DND-41 (cell line): ENCODE data around the gene SAMD10.

Source experiments
- ATAC-seq: fragments of 200-7000 bp; cut with Tn5 transposase; 3 replicates; pipeline ENCODE4 v1.9.1; 2021; ENCODE audit warnings: low read depth; ENCODE audit not compliant: insufficient read depth
- DNase-seq: peaks from one replicate; pipeline ENCODE4 v3.0.0-alpha.2; 2020
- H2AFZ ChIP-seq: 2 replicates; pipeline ENCODE4 v1.6.0; 2012; ENCODE audit warnings: low read depth, low read length
- H3K27ac ChIP-seq: 2 replicates; pipeline ENCODE4 v1.5.1; 2012; ENCODE audit warnings: low read length, inconsistent platforms
- H3K27me3 ChIP-seq: fragments of 200-600 bp; sonication (generic); 2 replicates; pipeline ENCODE4 v1.6.0; 2012; ENCODE audit warnings: low read length, mild to moderate bottlenecking, inconsistent platforms; ENCODE audit not compliant: insufficient read depth, poor library complexity
- H3K36me3 ChIP-seq: 2 replicates; pipeline ENCODE4 v1.5.1; 2012; ENCODE audit warnings: low read length, inconsistent platforms; ENCODE audit not compliant: insufficient read depth
- H3K4me1 ChIP-seq: 2 replicates; pipeline ENCODE4 v1.5.1; 2012; ENCODE audit warnings: mild to moderate bottlenecking, low read length; ENCODE audit not compliant: insufficient read depth
- H3K4me2 ChIP-seq: 2 replicates; pipeline ENCODE4 v1.6.0; 2012; ENCODE audit warnings: mild to moderate bottlenecking, moderate library complexity, low read length, inconsistent platforms; ENCODE audit not compliant: insufficient read depth
- H3K4me3 ChIP-seq, 2 experiments: fragments of 200-600 bp in 1 of 2; shearing (Covaris generic) in 1 of 2; 2 replicates each; pipeline ENCODE4 v1.5.1; 2012 to 2016; ENCODE audit warnings: inconsistent platforms in 2 of 2, low read length in 2 of 2, mild to moderate bottlenecking in 2 of 2, low read depth in 1 of 2, moderate library complexity in 1 of 2
- H3K79me2 ChIP-seq: 2 replicates; pipeline ENCODE4 v1.6.0; 2012; ENCODE audit warnings: low read length, inconsistent platforms; ENCODE audit not compliant: insufficient read depth
- H3K9ac ChIP-seq: 2 replicates; pipeline ENCODE4 v1.6.0; 2012; ENCODE audit warnings: low read depth, mild to moderate bottlenecking, inconsistent platforms, low read length, moderate library complexity
- H3K9me3 ChIP-seq: 2 replicates; pipeline ENCODE4 v1.5.1; 2012; ENCODE audit warnings: low read length, moderate library complexity, mild to moderate bottlenecking, inconsistent platforms; ENCODE audit not compliant: insufficient read depth, severe bottlenecking
- H4K20me1 ChIP-seq: 2 replicates; pipeline ENCODE4 v1.6.0; 2012; ENCODE audit warnings: low read length; ENCODE audit not compliant: insufficient read depth
- CTCF ChIP-seq: IDR thresholded peaks from 2 replicates; pipeline ENCODE4 v1.5.1; 2012; ENCODE audit warnings: borderline replicate concordance, low read length, moderate library complexity, mild to moderate bottlenecking; ENCODE audit not compliant: poor library complexity, severe bottlenecking; ENCODE audit errors: extremely low read depth
- EZH2 ChIP-seq: IDR thresholded peaks from 3 replicates; pipeline ENCODE4 v1.6.1; 2012; ENCODE audit warnings: borderline replicate concordance, low read depth, mild to moderate bottlenecking, moderate library complexity, low read length, inconsistent platforms; ENCODE audit not compliant: severe bottlenecking

The SAMD10 gene

DNA sequence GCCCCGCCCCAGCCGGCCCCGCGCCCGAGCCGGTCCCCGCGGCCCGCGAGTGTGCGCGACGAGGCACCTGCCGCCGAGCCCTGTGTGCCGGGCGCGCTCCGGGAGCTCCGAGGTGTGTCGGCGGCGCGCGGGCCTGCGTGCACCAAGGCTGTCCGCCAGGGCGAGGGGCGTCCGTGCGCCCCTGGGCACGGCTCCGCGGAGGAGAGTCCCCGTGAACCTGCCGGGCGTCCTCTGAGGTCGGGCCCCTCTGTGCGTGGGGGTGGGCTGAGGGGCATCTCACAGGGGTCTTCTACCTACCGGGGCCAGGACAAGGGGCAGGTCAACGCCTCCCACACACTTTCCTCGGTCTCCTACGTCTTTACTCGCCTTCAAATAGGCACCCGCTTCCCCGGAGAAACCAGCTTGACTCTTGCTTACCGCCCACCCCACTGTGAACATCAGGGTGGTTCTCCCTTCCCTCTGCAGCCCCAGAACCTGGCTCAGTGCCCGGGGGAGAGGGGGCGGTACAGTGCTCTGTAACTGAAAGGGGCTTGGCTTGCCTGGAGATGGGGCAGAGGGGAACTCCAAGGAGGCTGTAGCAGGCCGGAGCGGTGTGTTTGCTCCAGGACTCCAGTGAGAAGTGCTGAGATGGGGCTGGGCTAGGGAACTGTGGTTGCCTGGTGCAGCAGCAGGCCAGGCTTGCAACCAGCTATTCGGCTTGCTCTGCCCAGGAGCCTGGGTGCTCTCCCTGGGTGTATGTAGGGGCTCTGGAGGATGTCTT, at the start of gene SAMD10:
SAMD10 (minus strand) TSS at position 86 of the 760 bp plus-strand sequence. CDS start 175 bp downstream, outside the sequence.
- TF ChIP-seq EZH2: no peak
- no peak for TF ChIP-seq CTCF
- Histone ChIP-seq H3K9ac (peak within 1 kb of the TSS; percentile 76), H3K4me2 (peak within 1 kb of the TSS; percentile 89), H3K4me1 (peaks cover 47% of the 10 kb centered on the region), H3K27me3 (no peaks in the 10 kb centered on the region), H4K20me1 (peaks cover 18% of the 10 kb centered on the region), H2AFZ (peak within 1 kb of the TSS; percentile 74), H3K27ac (peak within 1 kb of the TSS; percentile 93), H3K79me2 (peaks cover 42% of the 10 kb centered on the region), H3K9me3 (no peaks in the 10 kb centered on the region), H3K4me3 (peak within 1 kb of the TSS; percentile 76 to 97; a peak in 3 of 4 replicates), H3K36me3 (peaks cover 37% of the 10 kb centered on the region)
- ATAC-seq (peak; percentile 77), DNase-seq (peak; percentile 94)

- no peak overlapping the region for H2AFZ ChIP-seq
- no peak overlapping the region for H3K4me3 ChIP-seq
- H3K9ac ChIP-seq: no peak overlapping the region
- no peaks in the 10 kb centered on the region for H3K27me3 ChIP-seq
- DNase-seq: no peak
- TF ChIP-seq EZH2: no peak
- TF ChIP-seq CTCF: no peak
- H3K27ac ChIP-seq: no peak overlapping the region
- H3K9me3 ChIP-seq: no peaks in the 10 kb centered on the region
- H3K4me2 ChIP-seq: no peak overlapping the region
- H3K36me3 ChIP-seq: peaks cover 97% of the 10 kb centered on the region
- peaks cover 35% of the 10 kb centered on the region for H4K20me1 ChIP-seq
- no peaks in the 10 kb centered on the region for H3K79me2 ChIP-seq
- no peak for ATAC-seq
- no peaks in the 10 kb centered on the region for H3K4me1 ChIP-seq
Observed at GRCh38 chr20:64027981-64028685, 48.7 kb upstream of the SAMD10 start.

- H3K9ac ChIP-seq: no peak overlapping the region
- DNase-seq (no peak), ATAC-seq (no peak)
- H3K27me3 ChIP-seq: no peaks in the 10 kb centered on the region
- peaks cover 53% of the 10 kb centered on the region for H4K20me1 ChIP-seq
- peaks cover 6% of the 10 kb centered on the region for H3K79me2 ChIP-seq
- no peaks in the 10 kb centered on the region for H3K4me1 ChIP-seq
- no peak overlapping the region for H2AFZ ChIP-seq
- H3K9me3 ChIP-seq: no peaks in the 10 kb centered on the region
- no peak overlapping the region for H3K27ac ChIP-seq
- no peak overlapping the region for H3K4me3 ChIP-seq
- no peak for TF ChIP-seq CTCF
- no peak for TF ChIP-seq EZH2
- H3K36me3 ChIP-seq: peaks cover 99% of the 10 kb centered on the region
- no peak overlapping the region for H3K4me2 ChIP-seq
Observed at GRCh38 chr20:64025826-64026412, 46.5 kb upstream of the SAMD10 start.
